Osteoblast (primary cell): ENCODE measurements around the gene COQ9. TPM values are rescaled to one million over a fixed set of nuclear protein-coding genes. Genes with fewer than 3 reads are reported as not detected.

Experiments
- DNase-seq: peaks from one replicate; pipeline ENCODE4 v3.0.0; 2011; ENCODE audit warnings: low spot score, mixed read lengths; ENCODE audit not compliant: insufficient read length; ENCODE audit errors: missing footprints
- H2AFZ ChIP-seq: 2 replicates; pipeline ENCODE4 v1.6.0; 2011; ENCODE audit warnings: mild to moderate bottlenecking, low read length
- H3K27ac ChIP-seq: 2 replicates; pipeline ENCODE4 v1.5.1; 2011; ENCODE audit warnings: mild to moderate bottlenecking, low read depth, low read length, moderate library complexity
- H3K27me3 ChIP-seq: 2 replicates; pipeline ENCODE4 v1.6.0; 2012; ENCODE audit warnings: mild to moderate bottlenecking, control low read depth, inconsistent platforms, low read length, moderate library complexity; ENCODE audit not compliant: insufficient read depth
- H3K36me3 ChIP-seq: 2 replicates; pipeline ENCODE4 v1.5.1; 2011; ENCODE audit warnings: mild to moderate bottlenecking, low read length, control low read depth, moderate library complexity; ENCODE audit not compliant: insufficient read depth
- H3K4me1 ChIP-seq: 2 replicates; pipeline ENCODE4 v1.5.1; 2011; ENCODE audit warnings: mild to moderate bottlenecking, low read length, control low read depth, moderate library complexity; ENCODE audit not compliant: insufficient read depth
- H3K4me2 ChIP-seq: 2 replicates; pipeline ENCODE4 v1.6.0; 2011; ENCODE audit warnings: mild to moderate bottlenecking, low read length; ENCODE audit not compliant: insufficient read depth
- H3K4me3 ChIP-seq: fragments of 200-600 bp; sonication (generic); 3 replicates; pipeline ENCODE4 v1.5.1; 2012; ENCODE audit warnings: mild to moderate bottlenecking, low read length, inconsistent platforms; ENCODE audit not compliant: insufficient read depth
- H3K79me2 ChIP-seq: 2 replicates; pipeline ENCODE4 v1.6.0; 2012; ENCODE audit warnings: mild to moderate bottlenecking, low read length, control low read depth, inconsistent platforms; ENCODE audit not compliant: insufficient read depth
- H3K9me3 ChIP-seq: 2 replicates; pipeline ENCODE4 v1.5.1; 2011; ENCODE audit warnings: low read depth, low read length, control low read depth
- H4K20me1 ChIP-seq: 2 replicates; pipeline ENCODE4 v1.6.0; 2012; ENCODE audit warnings: mild to moderate bottlenecking, low read length, control low read depth; ENCODE audit not compliant: insufficient read depth
- total RNA-seq: library from RNA; depleted of rRNA; stranded (reverse); fragments of >200 nt; gene quantifications from 2 replicates; pipeline ENCODE4 v1.2.3, GENCODE V29; 2012
- TF ChIP-seq, protein P1 (sequence below): IDR thresholded peaks from 2 replicates; pipeline ENCODE4 v1.5.1; 2011; ENCODE audit warnings: mild to moderate bottlenecking, low read depth, low read length, moderate library complexity; ENCODE audit errors: extremely low read depth

COQ9 gene
- total RNA-seq, 1 donor, result 39.8 TPM

DNA sequence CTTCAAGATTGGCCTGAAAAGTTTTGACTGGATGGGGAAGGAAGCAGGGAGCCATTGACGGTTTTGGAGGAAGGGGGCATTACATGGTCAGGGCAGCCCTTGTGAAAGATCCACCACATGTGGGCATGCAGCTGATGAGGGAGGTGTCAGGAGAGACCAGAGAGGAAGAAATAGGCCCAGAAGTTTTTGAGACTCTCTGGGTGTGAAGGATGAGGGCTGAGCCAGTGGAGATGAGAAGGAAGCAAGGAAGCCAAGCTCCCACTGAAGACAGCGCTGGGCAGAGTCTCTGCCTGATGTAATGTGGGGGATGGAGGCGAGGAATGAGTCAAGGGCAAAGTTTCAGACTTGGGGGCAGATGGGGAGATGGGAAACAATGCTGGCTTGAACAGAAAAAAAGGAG lies 42.2 kb upstream of the COQ9 start:
- Histone ChIP-seq H4K20me1 (no peaks in the 10 kb centered on the region), H3K27me3 (peaks cover 4% of the 10 kb centered on the region), H3K36me3 (no peaks in the 10 kb centered on the region), H3K79me2 (no peaks in the 10 kb centered on the region), H3K4me1 (no peaks in the 10 kb centered on the region), H2AFZ (no peak overlapping the region), H3K27ac (no peak overlapping the region), H3K9me3 (no peaks in the 10 kb centered on the region), H3K4me3 (no peak overlapping the region), H3K4me2 (no peak overlapping the region)
- no peak for DNase-seq
- TF ChIP-seq, protein P1, sequence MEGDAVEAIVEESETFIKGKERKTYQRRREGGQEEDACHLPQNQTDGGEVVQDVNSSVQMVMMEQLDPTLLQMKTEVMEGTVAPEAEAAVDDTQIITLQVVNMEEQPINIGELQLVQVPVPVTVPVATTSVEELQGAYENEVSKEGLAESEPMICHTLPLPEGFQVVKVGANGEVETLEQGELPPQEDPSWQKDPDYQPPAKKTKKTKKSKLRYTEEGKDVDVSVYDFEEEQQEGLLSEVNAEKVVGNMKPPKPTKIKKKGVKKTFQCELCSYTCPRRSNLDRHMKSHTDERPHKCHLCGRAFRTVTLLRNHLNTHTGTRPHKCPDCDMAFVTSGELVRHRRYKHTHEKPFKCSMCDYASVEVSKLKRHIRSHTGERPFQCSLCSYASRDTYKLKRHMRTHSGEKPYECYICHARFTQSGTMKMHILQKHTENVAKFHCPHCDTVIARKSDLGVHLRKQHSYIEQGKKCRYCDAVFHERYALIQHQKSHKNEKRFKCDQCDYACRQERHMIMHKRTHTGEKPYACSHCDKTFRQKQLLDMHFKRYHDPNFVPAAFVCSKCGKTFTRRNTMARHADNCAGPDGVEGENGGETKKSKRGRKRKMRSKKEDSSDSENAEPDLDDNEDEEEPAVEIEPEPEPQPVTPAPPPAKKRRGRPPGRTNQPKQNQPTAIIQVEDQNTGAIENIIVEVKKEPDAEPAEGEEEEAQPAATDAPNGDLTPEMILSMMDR, result no peak

DNA sequence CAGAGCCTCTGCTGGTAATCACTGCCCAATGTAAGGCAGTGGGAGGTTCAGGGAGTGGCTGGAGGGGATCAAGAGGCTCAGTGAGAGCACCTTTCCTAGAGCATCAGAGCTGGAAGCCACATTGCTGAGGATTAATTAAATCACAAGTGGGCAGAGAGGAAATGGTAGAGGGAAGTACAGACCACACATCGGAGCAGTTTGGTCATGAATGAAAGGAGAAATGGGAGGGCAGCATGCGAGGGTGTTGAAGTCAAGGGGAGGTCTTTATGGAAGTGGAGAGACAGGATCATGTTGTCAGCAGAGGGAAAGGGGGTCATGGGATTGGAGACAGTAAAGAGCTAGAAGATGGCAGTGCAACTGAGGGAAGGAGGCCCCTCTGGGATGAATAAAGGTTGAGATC lies 40.4 kb upstream of the COQ9 start:
- H3K79me2 ChIP-seq, result no peaks in the 10 kb centered on the region
- no peak for DNase-seq
- H3K4me3 ChIP-seq, result no peak overlapping the region
- no peaks in the 10 kb centered on the region for H3K9me3 ChIP-seq
- H3K4me2 ChIP-seq, result no peak overlapping the region
- H4K20me1 ChIP-seq, result no peaks in the 10 kb centered on the region
- no peak overlapping the region for H3K27ac ChIP-seq
- no peaks in the 10 kb centered on the region for H3K4me1 ChIP-seq
- TF ChIP-seq, protein P1, result no peak
- no peak overlapping the region for H2AFZ ChIP-seq
- H3K27me3 ChIP-seq, result peaks cover 6% of the 10 kb centered on the region
- no peaks in the 10 kb centered on the region for H3K36me3 ChIP-seq

DNA sequence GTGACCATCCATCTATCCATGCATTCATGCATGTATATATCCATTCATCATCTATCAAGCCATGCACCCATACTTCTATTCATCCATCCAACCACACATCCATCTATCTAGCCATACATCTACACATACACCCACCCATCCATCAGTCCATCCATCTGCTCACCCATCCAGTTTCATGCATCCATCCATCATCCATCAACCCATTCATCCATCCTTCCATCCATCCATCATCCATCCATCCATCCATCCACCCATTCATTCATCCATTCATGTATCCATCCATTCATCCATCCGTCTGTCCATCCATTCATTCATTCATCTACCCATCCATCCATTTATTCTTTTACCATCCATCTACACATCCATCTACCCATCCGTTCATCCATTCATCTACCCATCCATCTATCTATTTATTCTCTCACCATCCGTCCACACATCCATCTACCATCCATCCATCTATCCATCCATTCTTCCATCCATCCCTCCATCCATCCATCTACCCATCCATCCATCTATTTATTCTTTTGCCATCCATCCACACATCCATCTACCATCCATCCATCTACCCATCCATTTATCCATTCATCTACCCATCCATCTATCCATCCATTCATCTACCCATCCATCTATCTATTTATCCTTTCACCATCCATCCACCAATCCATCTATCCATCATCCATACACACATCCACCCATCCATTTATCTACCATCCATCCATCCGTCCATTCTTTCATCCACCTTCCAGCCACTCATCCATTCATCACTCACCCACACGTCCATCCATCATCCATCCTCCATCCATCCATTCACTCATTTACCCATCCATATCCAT lies 39.5 kb upstream of the COQ9 start:
- no peaks in the 10 kb centered on the region for H3K79me2 ChIP-seq
- TF ChIP-seq, protein P1, result no peak
- no peaks in the 10 kb centered on the region for H3K36me3 ChIP-seq
- H3K4me1 ChIP-seq, result no peaks in the 10 kb centered on the region
- no peak for DNase-seq
- H3K4me3 ChIP-seq, result no peak overlapping the region
- peaks cover 6% of the 10 kb centered on the region for H3K27me3 ChIP-seq
- no peak overlapping the region for H3K4me2 ChIP-seq
- no peak overlapping the region for H3K27ac ChIP-seq
- H2AFZ ChIP-seq, result no peak overlapping the region
- no peaks in the 10 kb centered on the region for H3K9me3 ChIP-seq
- no peaks in the 10 kb centered on the region for H4K20me1 ChIP-seq

DNA sequence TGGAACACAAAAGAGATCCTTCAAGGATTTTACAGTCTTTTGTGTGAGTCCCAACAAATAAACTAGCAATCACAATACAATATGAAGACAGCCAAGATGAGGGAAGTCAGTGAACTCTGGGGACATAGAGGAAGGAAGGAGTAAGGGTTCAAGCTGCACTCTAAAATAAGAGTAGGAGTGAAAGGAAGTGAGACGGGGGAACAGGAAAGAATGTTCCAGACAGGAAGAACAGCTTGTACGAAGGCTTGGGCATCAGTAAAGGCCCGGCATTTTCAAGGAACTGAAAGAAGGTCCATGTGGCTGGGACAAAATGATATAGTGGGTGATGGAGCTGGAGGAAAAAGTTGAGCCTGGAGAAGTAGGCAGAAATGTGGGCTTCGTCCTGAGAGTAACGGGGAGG lies 38.2 kb upstream of the COQ9 start:
- Histone ChIP-seq H3K9me3 (no peaks in the 10 kb centered on the region), H2AFZ (no peak overlapping the region), H3K4me1 (no peaks in the 10 kb centered on the region), H3K4me2 (no peak overlapping the region), H3K27me3 (peaks cover 6% of the 10 kb centered on the region), H3K4me3 (no peak overlapping the region), H3K27ac (no peak overlapping the region), H3K36me3 (no peaks in the 10 kb centered on the region), H3K79me2 (no peaks in the 10 kb centered on the region), H4K20me1 (no peaks in the 10 kb centered on the region)
- no peak for DNase-seq
- TF ChIP-seq, protein P1, result no peak
